B cell (primary cell): ENCODE measurements around the gene GON4L. TPM values are rescaled to one million over a fixed set of nuclear protein-coding genes. Genes with fewer than 3 reads are reported as not detected.

ENCODE experiments used
- ATAC-seq: fragments of 200-7000 bp; cut with Tn5 transposase; one replicate; pipeline ENCODE4 v1.10.0; 2021; ENCODE audit warnings: low read depth, mild to moderate bottlenecking, moderate number of reproducible peaks, moderate library complexity
- CTCF ChIA-PET: fragments of 350-600 bp; sonication (Branson Sonifier 250); formaldehyde crosslinking; loops from one replicate; lab custom pipeline; 2021; ENCODE audit warnings: antibody characterized with exemption, inconsistent platforms; lab: Charles Lee
- POLR2A ChIA-PET: fragments of 350-600 bp; sonication (Branson Sonifier 250); formaldehyde crosslinking; loops from one replicate; lab custom pipeline; 2021; ENCODE audit warnings: antibody characterized with exemption; lab: Charles Lee
- DNase-seq: peaks from one replicate; pipeline ENCODE4 v3.0.0; 2013
- H2AFZ ChIP-seq: 2 replicates; pipeline ENCODE4 v1.6.1; 2012; ENCODE audit warnings: mild to moderate bottlenecking, low read depth, low read length; ENCODE audit not compliant: insufficient read depth, poor library complexity, severe bottlenecking
- H3K27ac ChIP-seq, 2 donors: 1 replicate in 1 of 2; 2 replicates in 1 of 2; pipeline ENCODE4 v1.5.1; 2012 to 2013; ENCODE audit warnings: low read length in 2 of 2, mild to moderate bottlenecking in 2 of 2, moderate library complexity in 1 of 2
- H3K27me3 ChIP-seq, 4 experiments: fragments of 200-600 bp in 1 of 4; sonication (generic) in 1 of 4; replicated peaks in 1 of 4; 1 replicate in 2 of 4; 2 replicates in 2 of 4; pipeline versions ENCODE4 v1.6.1 to v1.7.0; 2013 to 2016; ENCODE audit warnings: low read length in 3 of 4, mild to moderate bottlenecking in 2 of 4, mixed read lengths in 1 of 4, moderate library complexity in 1 of 4; ENCODE audit not compliant: insufficient read depth in 4 of 4, control insufficient read depth in 3 of 4; ENCODE audit errors: control extremely low read depth in 1 of 4
- H3K36me3 ChIP-seq, 2 experiments: replicated peaks in 1 of 2; 1 replicate in 1 of 2; 2 replicates in 1 of 2; pipeline versions ENCODE4 v1.6.1 to v1.7.1; 2013; ENCODE audit warnings: low read length in 1 of 2; ENCODE audit not compliant: insufficient read depth in 2 of 2, control insufficient read depth in 1 of 2; ENCODE audit errors: control extremely low read depth in 1 of 2, extremely low read depth in 1 of 2
- H3K4me1 ChIP-seq, 2 donors: fragments of 200-600 bp in 1 of 2; sonication (generic) in 1 of 2; 1 replicate in 1 of 2; 2 replicates in 1 of 2; pipeline versions ENCODE4 v1.5.1 to v1.6.1; 2013 to 2017; ENCODE audit warnings: low read length in 2 of 2; ENCODE audit not compliant: control insufficient read depth in 2 of 2, insufficient read depth in 2 of 2
- H3K4me2 ChIP-seq: replicated peaks from 2 replicates; pipeline ENCODE3; 2012; ENCODE audit warnings: mild to moderate bottlenecking, low read depth, low read length; ENCODE audit not compliant: poor library complexity, severe bottlenecking
- H3K4me3 ChIP-seq, 5 experiments: fragments of 200-600 bp in 1 of 5; sonication (generic) in 1 of 5; 1 replicate in 3 of 5; 2 replicates in 2 of 5; pipeline versions ENCODE4 v1.5.1 to v1.7.0; 2011 to 2016; ENCODE audit warnings: low read length in 4 of 5, mild to moderate bottlenecking in 4 of 5, low read depth in 2 of 5, control low read depth in 1 of 5, moderate library complexity in 1 of 5; ENCODE audit not compliant: insufficient read depth in 1 of 5; ENCODE audit errors: control extremely low read depth in 1 of 5, extremely low read depth in 1 of 5
- H3K79me2 ChIP-seq: fragments of 200-600 bp; sonication (generic); one replicate; pipeline ENCODE4 v1.6.0; 2016; ENCODE audit warnings: low read length; ENCODE audit not compliant: control insufficient read depth, insufficient read depth
- H3K9ac ChIP-seq: fragments of 200-600 bp; sonication (generic); 2 replicates; pipeline ENCODE4 v1.6.1; 2017; ENCODE audit warnings: mild to moderate bottlenecking, low read length, moderate library complexity
- H3K9me3 ChIP-seq, 3 donors: one replicate each; pipeline versions ENCODE4 v1.6.1 to v1.7.1; 2013; ENCODE audit warnings: low read length in 2 of 3; ENCODE audit not compliant: control insufficient read depth in 2 of 3, insufficient read depth in 1 of 3; ENCODE audit errors: control extremely low read depth in 1 of 3
- H4K20me1 ChIP-seq: 2 replicates; pipeline ENCODE4 v1.6.0; 2012; ENCODE audit warnings: mild to moderate bottlenecking, low read length; ENCODE audit not compliant: insufficient read depth, control insufficient read depth, poor library complexity, severe bottlenecking
- H3K27ac Mint-ChIP-seq: one replicate; pipeline ENCODE4 v1.8.0; 2021; ENCODE audit warnings: mixed read lengths
- H3K27me3 Mint-ChIP-seq: one replicate; pipeline ENCODE4 v1.8.0; 2021; ENCODE audit warnings: mixed read lengths
- H3K4me1 Mint-ChIP-seq: one replicate; pipeline ENCODE4 v1.8.0; 2021; ENCODE audit warnings: mixed read lengths
- H3K4me3 Mint-ChIP-seq: one replicate; pipeline ENCODE4 v1.8.0; 2021; ENCODE audit warnings: mixed read lengths
- H3K9me3 Mint-ChIP-seq: one replicate; pipeline ENCODE4 v1.8.0; 2022; ENCODE audit warnings: mixed read lengths; ENCODE audit not compliant: insufficient read depth
- EZH2 ChIP-seq: IDR thresholded peaks from 2 replicates; pipeline ENCODE4 v1.6.1; 2012; ENCODE audit warnings: borderline replicate concordance, low read depth, mild to moderate bottlenecking, moderate library complexity, low read length; ENCODE audit not compliant: insufficient read depth, poor library complexity, severe bottlenecking
- WGBS: methylation state at CpG from one replicate; pipeline ENCODE4 v1.1.5; 2013; ENCODE audit warnings: missing lambda C conversion rate; ENCODE audit not compliant: insufficient coverage; 5-methylcytosine and 5-hydroxymethylcytosine counted together
- intact Hi-C: fragments of 100-400 bp; cut with micrococcal nuclease; formaldehyde crosslinking; loops from one replicate; pipeline ENCODE4 v1.10.0; 2022
- polyA plus RNA-seq: library from polyadenylated mRNA; depleted of rRNA; stranded (reverse); fragments of >200 nt; gene quantifications from 2 replicates; pipeline ENCODE4 v1.2.3, GENCODE V29; 2012
- total RNA-seq, 2 donors: library from RNA; stranded (reverse); fragments of 120-200 nt in 1 of 2; gene quantifications; 1 replicate in 1 of 2; 2 replicates in 1 of 2; pipeline versions ENCODE4 v1.2.3 to v1.2.4, GENCODE V29; 2013 to 2022
- TF ChIP-seq, protein P1 (sequence below): fragments of 200-600 bp; IDR thresholded peaks from one replicate; pipeline ENCODE4 v1.8.0; 2022; ENCODE audit warnings: antibody characterized with exemption, mild to moderate bottlenecking

Gene GON4L
- total and polyA plus RNA-seq, 2 donors (not counting 1 experiment from before 2014, with no cell fraction given): 54.4 to 127 TPM

- intact Hi-C loops: no loop called here
- no peaks in the 10 kb centered on the region for H3K9me3 Mint-ChIP-seq
- ChIA-PET CTCF (no interaction called here), POLR2A (no interaction called here)
- no peaks in the 10 kb centered on the region for H3K27me3 Mint-ChIP-seq
- no peaks in the 10 kb centered on the region for H3K9me3 ChIP-seq
- no peak overlapping the region for H2AFZ ChIP-seq
- H3K9ac ChIP-seq: no peak overlapping the region
- no peak overlapping the region for H3K27ac Mint-ChIP-seq
- no peak overlapping the region for H3K27ac ChIP-seq
- no peak for ATAC-seq
- DNase-seq: no peak
- peaks cover 5 to 6% of the 10 kb centered on the region in 2 donors for H3K4me1 ChIP-seq
- no peak for TF ChIP-seq EZH2
- TF ChIP-seq, protein P1, sequence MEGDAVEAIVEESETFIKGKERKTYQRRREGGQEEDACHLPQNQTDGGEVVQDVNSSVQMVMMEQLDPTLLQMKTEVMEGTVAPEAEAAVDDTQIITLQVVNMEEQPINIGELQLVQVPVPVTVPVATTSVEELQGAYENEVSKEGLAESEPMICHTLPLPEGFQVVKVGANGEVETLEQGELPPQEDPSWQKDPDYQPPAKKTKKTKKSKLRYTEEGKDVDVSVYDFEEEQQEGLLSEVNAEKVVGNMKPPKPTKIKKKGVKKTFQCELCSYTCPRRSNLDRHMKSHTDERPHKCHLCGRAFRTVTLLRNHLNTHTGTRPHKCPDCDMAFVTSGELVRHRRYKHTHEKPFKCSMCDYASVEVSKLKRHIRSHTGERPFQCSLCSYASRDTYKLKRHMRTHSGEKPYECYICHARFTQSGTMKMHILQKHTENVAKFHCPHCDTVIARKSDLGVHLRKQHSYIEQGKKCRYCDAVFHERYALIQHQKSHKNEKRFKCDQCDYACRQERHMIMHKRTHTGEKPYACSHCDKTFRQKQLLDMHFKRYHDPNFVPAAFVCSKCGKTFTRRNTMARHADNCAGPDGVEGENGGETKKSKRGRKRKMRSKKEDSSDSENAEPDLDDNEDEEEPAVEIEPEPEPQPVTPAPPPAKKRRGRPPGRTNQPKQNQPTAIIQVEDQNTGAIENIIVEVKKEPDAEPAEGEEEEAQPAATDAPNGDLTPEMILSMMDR: no peak
- H3K4me3 Mint-ChIP-seq: no peak overlapping the region
- peaks cover 5% of the 10 kb centered on the region for H3K4me1 Mint-ChIP-seq
- H3K27me3 ChIP-seq: no peaks in the 10 kb centered on the region
- no peaks in the 10 kb centered on the region for H3K79me2 ChIP-seq
- no peak overlapping the region for H3K4me2 ChIP-seq
- H3K36me3 ChIP-seq: peaks cover 0 to 12% of the 10 kb centered on the region in 2 experiments
- 100% methylated on average over 4 of the region's 8 CpGs for WGBS
- H4K20me1 ChIP-seq: no peaks in the 10 kb centered on the region
- no peak overlapping the region for H3K4me3 ChIP-seq
Observed at GRCh38 chr1:155740995-155741394, 116.0 kb downstream of the GON4L start.

DNA sequence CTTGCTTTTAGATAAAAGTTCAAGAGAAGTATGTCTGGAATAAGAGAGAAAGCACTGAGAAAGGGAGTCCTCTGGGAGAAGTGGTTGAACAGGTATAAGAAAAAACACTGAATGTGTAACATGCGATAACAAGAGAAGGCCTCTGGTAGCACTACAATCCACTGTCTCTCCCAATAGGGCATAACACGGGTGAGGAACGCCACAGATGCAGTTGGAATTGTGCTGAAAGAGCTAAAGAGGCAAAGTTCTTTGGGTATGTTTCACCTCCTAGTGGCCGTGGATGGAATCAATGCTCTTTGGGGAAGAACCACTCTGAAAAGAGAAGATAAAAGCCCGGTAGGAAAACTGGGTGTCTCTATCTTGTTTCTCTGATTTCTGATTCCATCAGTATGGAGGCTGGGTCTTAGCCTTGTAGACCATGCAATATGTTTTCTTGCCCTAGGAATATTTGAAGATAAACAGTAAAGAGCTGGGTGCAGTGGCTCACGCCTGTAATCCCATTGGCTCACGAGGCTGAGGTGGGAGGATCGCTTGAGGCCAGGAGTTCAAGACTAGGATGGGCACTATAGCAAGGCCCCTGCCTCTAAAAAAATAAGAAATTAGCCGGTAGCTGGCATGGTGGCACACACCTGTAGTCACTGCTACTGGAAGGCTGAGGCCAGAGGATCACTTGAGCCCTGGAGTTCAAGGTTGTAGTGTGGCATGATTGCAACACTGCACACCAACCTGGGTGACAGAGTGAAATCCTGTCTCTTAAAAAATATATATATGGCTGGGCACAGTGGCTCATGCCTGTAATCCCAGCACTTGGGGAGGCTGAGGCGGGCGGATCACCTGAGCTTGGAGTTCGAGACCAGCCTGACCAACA lies 127.7 kb downstream of the GON4L start:
- peak; percentile 33 for ATAC-seq
- peaks cover 5 to 14% of the 10 kb centered on the region in 2 experiments for H3K36me3 ChIP-seq

More for the DNA sequence above, 127.7 kb downstream of the GON4L start:
- no peaks in the 10 kb centered on the region for H3K27me3 Mint-ChIP-seq
- no peaks in the 10 kb centered on the region for H3K9me3 Mint-ChIP-seq
- H3K27ac Mint-ChIP-seq: no peak overlapping the region
- no peak for TF ChIP-seq EZH2
- TF ChIP-seq, protein P1: peak; percentile 74
- 74% methylated on average over 6 of the region's 12 CpGs for WGBS
- POLR2A ChIA-PET: no interaction called here
- Histone ChIP-seq H3K9me3 (no peaks in the 10 kb centered on the region), H3K27ac (no peak overlapping the region), H3K4me3 (no peak overlapping the region), H2AFZ (no peak overlapping the region), H3K9ac (no peak overlapping the region), H3K27me3 (no peaks in the 10 kb centered on the region), H4K20me1 (no peaks in the 10 kb centered on the region), H3K4me2 (no peak overlapping the region), H3K79me2 (no peaks in the 10 kb centered on the region), H3K4me1 (no peaks in the 10 kb centered on the region)
- no peaks in the 10 kb centered on the region for H3K4me1 Mint-ChIP-seq
- no peak overlapping the region for H3K4me3 Mint-ChIP-seq
- intact Hi-C loops: no loop called here
- DNase-seq: peak; percentile 50
- CTCF ChIA-PET: interaction anchor here (1.0 to 1.7 kb wide), 4 partner anchors 14 to 479 kb away, joined by 3 to 5 read pairs (median 3); no protein-coding TSS in a partner anchor
